GDM1 (cell line): Measurements from ENCODE around the gene STOML1.
"Not testable (repeated sequence)": the region's sequence is repeated elsewhere in the genome, so short reads cannot be mapped to it uniquely, and the experiment has no call there.

Experiments
- DNase-seq: peaks from one replicate; lab custom pipeline; 2025; lab: John Stamatoyannopoulos, UW

Gene STOML1

GRCh38 chr15:73987250-73987649, 4.8 kb downstream of the STOML1 start:
- no peak for DNase-seq

GRCh38 chr15:73986776-73987056, 5.4 kb downstream of the STOML1 start:
- no peak for DNase-seq

GRCh38 chr15:73986055-73986775, 5.9 kb downstream of the STOML1 start:
- DNase-seq, result no peak

GRCh38 chr15:73985101-73985873, 6.8 kb downstream of the STOML1 start:
- no peak for DNase-seq

GRCh38 chr15:73984208-73984979, 7.7 kb downstream of the STOML1 start:
- no peak for DNase-seq

GRCh38 chr15:73983773-73984172, 8.3 kb downstream of the STOML1 start:
- DNase-seq, result no peak

GRCh38 chr15:73983211-73983727, 8.8 kb downstream of the STOML1 start:
- no peak for DNase-seq

- DNase-seq, result peak; percentile 81
Measured at GRCh38 chr15:73982222-73982962, 9.7 kb downstream of the STOML1 start.

GRCh38 chr15:73981761-73982221, 10.3 kb downstream of the STOML1 start:
- no peak for DNase-seq

GRCh38 chr15:73979636-73980035, 12.5 kb downstream of the STOML1 start:
- no peak for DNase-seq

GRCh38 chr15:73978896-73979295, 13.2 kb downstream of the STOML1 start:
- DNase-seq, result no peak

- peak; percentile 58 for DNase-seq
Measured at GRCh38 chr15:73975440-73976125, 16.5 kb downstream of the STOML1 start.

- DNase-seq, result not testable (repeated sequence)
Measured at GRCh38 chr15:73973683-73974200, 18.4 kb downstream of the STOML1 start.

GRCh38 chr15:73972984-73973682, 19.0 kb downstream of the STOML1 start:
- DNase-seq, result peak; percentile 68

GRCh38 chr15:73969151-73969759, 22.8 kb downstream of the STOML1 start:
- no peak for DNase-seq

- no peak for DNase-seq
Measured at GRCh38 chr15:73968461-73968860, 23.6 kb downstream of the STOML1 start.

GRCh38 chr15:73965758-73966113, 26.4 kb downstream of the STOML1 start:
- no peak for DNase-seq

GRCh38 chr15:73965094-73965757, 26.9 kb downstream of the STOML1 start:
- no peak for DNase-seq

GRCh38 chr15:73964736-73965093, 27.4 kb downstream of the STOML1 start:
- DNase-seq, result peak; percentile 66

- no peak for DNase-seq
Measured at GRCh38 chr15:73962433-73962832, 29.7 kb downstream of the STOML1 start.
